Cardiac fibroblast (primary cell): ENCODE measurements around the gene OGFOD1.

Experiments used
- DNase-seq, 2 donors: peaks; one replicate each; pipeline versions ENCODE4 v3.0.0 to v3.0.0-alpha.2; 2010; ENCODE audit warnings: low read depth in 2 of 2
- H3K4me3 ChIP-seq, 2 donors: replicated peaks in 1 of 2; 1 replicate in 1 of 2; 2 replicates in 1 of 2; pipeline ENCODE4 v1.5.1; 2011; ENCODE audit warnings: low read depth in 2 of 2, low read length in 2 of 2, mild to moderate bottlenecking in 2 of 2, moderate library complexity in 1 of 2
- TF ChIP-seq, protein P1 (sequence below): IDR thresholded peaks from one replicate; pipeline ENCODE4 v1.5.1; 2011; ENCODE audit warnings: low read depth, mild to moderate bottlenecking, low read length, inconsistent platforms

OGFOD1 gene

DNA sequence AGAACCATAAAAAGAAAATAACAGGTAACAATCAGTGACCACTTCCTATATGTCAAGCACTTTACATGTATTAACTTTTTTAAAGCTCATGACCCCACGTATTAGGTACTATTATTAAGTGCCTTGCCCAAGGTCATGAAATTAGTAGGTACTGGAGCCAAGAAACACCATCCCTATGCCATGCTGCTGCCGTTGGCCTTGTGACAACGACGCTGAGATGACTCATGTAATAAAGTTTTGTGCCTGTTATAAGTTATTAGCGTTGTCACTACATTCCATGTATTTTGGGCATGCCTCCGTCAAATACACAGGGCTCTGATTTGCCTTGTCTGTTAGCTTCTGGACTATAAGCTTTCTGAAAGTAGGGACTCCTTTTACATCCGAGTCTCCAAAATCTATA, 67.1 kb downstream of the OGFOD1 start:
- TF ChIP-seq, protein P1, sequence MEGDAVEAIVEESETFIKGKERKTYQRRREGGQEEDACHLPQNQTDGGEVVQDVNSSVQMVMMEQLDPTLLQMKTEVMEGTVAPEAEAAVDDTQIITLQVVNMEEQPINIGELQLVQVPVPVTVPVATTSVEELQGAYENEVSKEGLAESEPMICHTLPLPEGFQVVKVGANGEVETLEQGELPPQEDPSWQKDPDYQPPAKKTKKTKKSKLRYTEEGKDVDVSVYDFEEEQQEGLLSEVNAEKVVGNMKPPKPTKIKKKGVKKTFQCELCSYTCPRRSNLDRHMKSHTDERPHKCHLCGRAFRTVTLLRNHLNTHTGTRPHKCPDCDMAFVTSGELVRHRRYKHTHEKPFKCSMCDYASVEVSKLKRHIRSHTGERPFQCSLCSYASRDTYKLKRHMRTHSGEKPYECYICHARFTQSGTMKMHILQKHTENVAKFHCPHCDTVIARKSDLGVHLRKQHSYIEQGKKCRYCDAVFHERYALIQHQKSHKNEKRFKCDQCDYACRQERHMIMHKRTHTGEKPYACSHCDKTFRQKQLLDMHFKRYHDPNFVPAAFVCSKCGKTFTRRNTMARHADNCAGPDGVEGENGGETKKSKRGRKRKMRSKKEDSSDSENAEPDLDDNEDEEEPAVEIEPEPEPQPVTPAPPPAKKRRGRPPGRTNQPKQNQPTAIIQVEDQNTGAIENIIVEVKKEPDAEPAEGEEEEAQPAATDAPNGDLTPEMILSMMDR = no peak
- DNase-seq = no peak
- H3K4me3 ChIP-seq = no peak overlapping the region

GRCh38 chr16:56519459-56520250, 68.3 kb downstream of the OGFOD1 start, which contains the start of gene BBS2:
Gene BBS2, minus strand, starts transcription at chr16:56520024. Its CDS starts 162 bp downstream, at chr16:56519862.
- H3K4me3 ChIP-seq = peak within 1 kb of the TSS; percentile 97 to 98
- TF ChIP-seq, protein P1 = no peak
- DNase-seq = peak; percentile 81 to 88

DNA sequence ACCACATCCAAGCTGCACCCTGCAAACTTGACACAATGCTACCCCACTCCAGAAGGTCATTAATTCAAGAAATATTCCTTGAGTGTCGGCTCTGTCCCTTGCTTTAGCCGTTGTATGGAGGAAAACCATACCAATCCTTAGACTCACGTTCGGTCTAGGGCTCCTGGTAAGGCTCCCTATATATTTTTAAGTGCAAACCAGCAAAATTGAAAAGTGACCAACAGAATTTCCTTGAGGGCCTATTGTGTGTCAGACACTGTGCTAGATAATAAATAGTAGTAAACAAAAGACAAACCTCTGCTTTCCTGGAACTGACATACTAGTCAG, 68.9 kb downstream of the OGFOD1 start:
- TF ChIP-seq, protein P1 = no peak
- no peak for DNase-seq
- peak overlapping the region; percentile 97 to 98 for H3K4me3 ChIP-seq

- DNase-seq = peak; percentile 43 to 71
- no peak overlapping the region for H3K4me3 ChIP-seq
- TF ChIP-seq, protein P1 = no peak
These were observed 73.9 kb downstream of the OGFOD1 start for GRCh38 chr16:56525236-56525635.
